MM.1S (cell line): ENCODE measurements around the gene KCNB1.
A peak's percentile ranks its signal among the peaks of the same experiment; 100 is the strongest.

Source experiments
- DNase-seq: peaks from one replicate; pipeline ENCODE4 v3.0.0-alpha.2; 2015
- H2AFZ ChIP-seq: fragments of 300-600 bp; sonication (generic); 2 replicates; pipeline ENCODE4 v1.6.0; 2016; ENCODE audit warnings: antibody characterized with exemption, low read length
- H3F3A ChIP-seq: fragments of 300-600 bp; sonication (generic); 2 replicates; pipeline ENCODE4 v1.6.1; 2016; ENCODE audit warnings: mild to moderate bottlenecking, antibody characterized with exemption, low read length, moderate library complexity, mixed read lengths; ENCODE audit not compliant: insufficient read depth
- H3K27ac ChIP-seq: fragments of 300-600 bp; sonication (generic); 2 replicates; pipeline ENCODE4 v1.5.1; 2016; ENCODE audit warnings: mild to moderate bottlenecking, low read length
- H3K27me3 ChIP-seq: fragments of 300-600 bp; sonication (generic); replicated peaks from 2 replicates; pipeline ENCODE4 v1.6.0; 2016; ENCODE audit warnings: low read length; ENCODE audit not compliant: insufficient read depth
- H3K36me3 ChIP-seq: fragments of 300-600 bp; sonication (generic); replicated peaks from 2 replicates; pipeline ENCODE4 v1.6.1; 2016; ENCODE audit warnings: mild to moderate bottlenecking, low read length, mixed read lengths; ENCODE audit not compliant: insufficient read depth
- H3K4me1 ChIP-seq: fragments of 300-600 bp; sonication (generic); 2 replicates; pipeline ENCODE4 v1.6.1; 2016; ENCODE audit warnings: low read length, mixed read lengths
- H3K4me2 ChIP-seq: fragments of 300-600 bp; sonication (generic); 2 replicates; pipeline ENCODE4 v1.6.0; 2016; ENCODE audit warnings: low read depth, low read length
- H3K4me3 ChIP-seq: fragments of 300-600 bp; sonication (generic); 2 replicates; pipeline ENCODE4 v1.5.1; 2016; ENCODE audit warnings: low read length, mixed read lengths
- H3K79me2 ChIP-seq: fragments of 300-600 bp; sonication (generic); 2 replicates; pipeline ENCODE4 v1.6.1; 2016; ENCODE audit warnings: mixed run types, low read length, mixed read lengths
- H3K9ac ChIP-seq: fragments of 300-600 bp; sonication (generic); 2 replicates; pipeline ENCODE4 v1.6.1; 2016; ENCODE audit warnings: low read length, mixed read lengths
- H3K9me2 ChIP-seq: fragments of 300-600 bp; sonication (generic); replicated peaks from 2 replicates; pipeline ENCODE4 v1.6.1; 2016; ENCODE audit warnings: mild to moderate bottlenecking, low read length, mixed read lengths; ENCODE audit not compliant: insufficient read depth
- H3K9me3 ChIP-seq: fragments of 300-600 bp; sonication (generic); replicated peaks from 2 replicates; pipeline ENCODE4 v1.6.1; 2016; ENCODE audit warnings: mild to moderate bottlenecking, low read length, mixed read lengths; ENCODE audit not compliant: insufficient read depth
- H4K20me1 ChIP-seq: fragments of 300-600 bp; sonication (generic); 2 replicates; pipeline ENCODE4 v1.6.1; 2016; ENCODE audit warnings: mild to moderate bottlenecking, low read length, moderate library complexity, mixed read lengths; ENCODE audit not compliant: insufficient read depth
- EZH2 ChIP-seq: fragments of 300-600 bp; sonication (generic); optimal IDR thresholded peaks from 2 replicates; pipeline ENCODE3; 2017; ENCODE audit warnings: low read depth, mild to moderate bottlenecking, antibody characterized with exemption, low read length, mixed read lengths
- EZH2phosphoT487 ChIP-seq: fragments of 300-600 bp; sonication (generic); IDR thresholded peaks from 2 replicates; pipeline ENCODE4 v1.6.1; 2018; ENCODE audit warnings: antibody characterized with exemption, low read length
- TF ChIP-seq, protein P1 (sequence below): fragments of 300-600 bp; sonication (generic); IDR thresholded peaks from 2 replicates; pipeline ENCODE4 v1.5.1; 2016; ENCODE audit warnings: antibody characterized with exemption, low read length, mixed read lengths

The KCNB1 gene

DNA sequence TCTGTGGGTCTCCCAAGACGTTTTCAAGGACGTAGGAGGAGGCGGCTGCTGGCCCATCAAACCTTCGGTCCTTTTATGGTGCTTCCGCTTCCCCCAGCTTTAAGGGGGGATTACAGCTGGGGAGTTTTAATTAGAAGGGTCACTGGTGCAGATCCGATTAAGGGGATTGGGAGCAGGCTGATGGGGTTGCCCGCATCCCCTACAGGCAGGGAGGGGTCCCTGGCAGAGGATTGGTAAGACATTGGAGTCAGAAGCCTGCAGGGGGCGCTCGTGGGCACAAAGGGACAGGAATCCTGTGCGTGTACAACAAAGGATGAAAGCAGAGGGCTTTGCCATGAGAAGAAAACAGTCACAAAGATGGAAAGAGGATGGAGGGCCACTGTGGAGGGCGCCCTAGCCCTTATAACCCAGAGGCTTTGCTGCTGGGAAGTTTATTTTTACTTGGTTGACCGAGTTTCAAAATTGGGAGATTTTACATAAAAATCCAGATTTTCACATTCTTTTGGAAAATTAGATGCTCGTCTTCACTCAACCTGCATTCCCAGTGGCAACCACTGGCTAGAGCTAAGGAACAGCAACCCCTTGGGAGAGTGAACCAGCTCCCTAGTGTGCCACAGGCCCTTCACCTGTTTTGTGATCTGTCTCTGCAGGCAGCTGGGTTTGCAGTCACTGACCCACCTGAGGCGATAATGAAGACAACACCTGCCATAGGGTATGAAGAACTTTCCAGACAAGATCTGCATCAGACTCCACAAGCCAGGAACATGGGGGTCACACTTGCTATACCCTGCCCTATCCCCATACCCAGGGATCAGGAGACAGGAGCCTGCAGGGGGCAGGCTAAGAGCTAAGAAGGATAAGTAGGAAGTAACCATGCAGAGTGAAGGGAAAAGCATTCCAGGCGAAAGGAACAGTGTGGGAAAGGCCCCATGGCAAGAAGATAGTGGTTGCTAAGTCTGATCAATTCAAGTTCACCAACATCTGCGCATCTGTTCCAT lies 97.7 kb downstream of the KCNB1 start:
- Histone ChIP-seq H3K27ac (no peak overlapping the region), H4K20me1 (no peaks in the 10 kb centered on the region), H3K4me3 (no peak overlapping the region), H3K9me2 (no peaks in the 10 kb centered on the region), H3F3A (no peaks in the 10 kb centered on the region), H3K4me2 (no peak overlapping the region), H3K4me1 (no peaks in the 10 kb centered on the region), H3K27me3 (0 out of 2 replicates have a peak, but pooled peaks cover 3% of the 10 kb centered on the region), H2AFZ (no peak overlapping the region), H3K9ac (no peak overlapping the region), H3K79me2 (no peaks in the 10 kb centered on the region), H3K9me3 (no peaks in the 10 kb centered on the region), H3K36me3 (no peaks in the 10 kb centered on the region)
- TF ChIP-seq, protein P1, sequence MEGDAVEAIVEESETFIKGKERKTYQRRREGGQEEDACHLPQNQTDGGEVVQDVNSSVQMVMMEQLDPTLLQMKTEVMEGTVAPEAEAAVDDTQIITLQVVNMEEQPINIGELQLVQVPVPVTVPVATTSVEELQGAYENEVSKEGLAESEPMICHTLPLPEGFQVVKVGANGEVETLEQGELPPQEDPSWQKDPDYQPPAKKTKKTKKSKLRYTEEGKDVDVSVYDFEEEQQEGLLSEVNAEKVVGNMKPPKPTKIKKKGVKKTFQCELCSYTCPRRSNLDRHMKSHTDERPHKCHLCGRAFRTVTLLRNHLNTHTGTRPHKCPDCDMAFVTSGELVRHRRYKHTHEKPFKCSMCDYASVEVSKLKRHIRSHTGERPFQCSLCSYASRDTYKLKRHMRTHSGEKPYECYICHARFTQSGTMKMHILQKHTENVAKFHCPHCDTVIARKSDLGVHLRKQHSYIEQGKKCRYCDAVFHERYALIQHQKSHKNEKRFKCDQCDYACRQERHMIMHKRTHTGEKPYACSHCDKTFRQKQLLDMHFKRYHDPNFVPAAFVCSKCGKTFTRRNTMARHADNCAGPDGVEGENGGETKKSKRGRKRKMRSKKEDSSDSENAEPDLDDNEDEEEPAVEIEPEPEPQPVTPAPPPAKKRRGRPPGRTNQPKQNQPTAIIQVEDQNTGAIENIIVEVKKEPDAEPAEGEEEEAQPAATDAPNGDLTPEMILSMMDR, result peak; percentile 77
- no peak for TF ChIP-seq EZH2
- no peak for TF ChIP-seq EZH2phosphoT487
- peak; percentile 45 for DNase-seq

DNA sequence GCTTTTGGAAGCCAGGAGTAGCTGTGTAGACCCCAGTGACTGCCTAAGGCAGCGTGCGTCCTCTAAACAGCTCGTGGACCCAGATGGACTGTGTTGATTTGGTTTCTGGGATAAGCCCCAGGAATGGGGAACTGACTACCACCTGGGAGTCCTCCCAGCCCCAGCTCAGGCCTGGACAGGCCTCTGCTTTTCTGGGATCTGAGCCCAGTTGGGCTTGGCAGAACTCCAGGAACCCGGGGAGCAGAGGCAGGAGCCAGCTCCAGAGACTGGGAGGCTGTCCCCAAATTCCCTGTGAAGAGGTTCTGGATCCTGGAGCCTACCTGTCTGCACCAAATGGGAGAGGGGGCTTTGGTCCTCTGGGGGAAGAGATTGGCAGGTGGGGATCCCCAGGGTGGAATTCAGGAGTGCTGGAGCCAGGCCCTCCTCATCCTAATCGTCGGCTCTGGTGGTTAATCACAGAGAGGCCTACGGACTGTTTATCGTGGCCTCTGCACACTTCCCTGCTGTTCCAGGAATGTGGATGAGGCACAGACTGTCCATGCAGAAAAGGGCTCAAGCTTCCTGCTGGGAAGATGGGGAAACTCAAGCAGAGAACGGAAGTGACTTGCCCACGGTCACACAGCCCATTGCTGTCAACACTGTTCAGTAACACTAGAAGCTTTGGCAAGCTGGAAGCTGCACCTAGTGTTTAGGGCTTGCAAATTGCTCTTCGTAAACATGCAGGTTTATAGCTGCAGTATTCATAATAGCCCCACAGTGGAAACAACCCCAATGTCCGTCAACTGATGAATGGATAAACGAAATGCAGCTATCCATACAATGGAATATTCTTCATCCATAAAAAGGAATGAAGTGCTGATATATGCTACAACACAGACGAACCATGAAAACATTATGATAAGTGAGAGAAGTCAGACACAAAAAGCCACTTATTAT lies 100.6 kb downstream of the KCNB1 start:
- Histone ChIP-seq H4K20me1 (no peaks in the 10 kb centered on the region), H3K4me1 (no peaks in the 10 kb centered on the region), H3K27me3 (no peaks in the 10 kb centered on the region), H3K9me3 (no peaks in the 10 kb centered on the region), H3K36me3 (no peaks in the 10 kb centered on the region), H3K79me2 (no peaks in the 10 kb centered on the region), H3K27ac (no peak overlapping the region), H3K4me2 (no peak overlapping the region), H3K4me3 (no peak overlapping the region), H2AFZ (no peak overlapping the region), H3F3A (no peaks in the 10 kb centered on the region), H3K9me2 (no peaks in the 10 kb centered on the region), H3K9ac (no peak overlapping the region)
- TF ChIP-seq EZH2phosphoT487 (no peak), EZH2 (no peak)
- TF ChIP-seq, protein P1, result no peak
- DNase-seq, result no peak

DNA sequence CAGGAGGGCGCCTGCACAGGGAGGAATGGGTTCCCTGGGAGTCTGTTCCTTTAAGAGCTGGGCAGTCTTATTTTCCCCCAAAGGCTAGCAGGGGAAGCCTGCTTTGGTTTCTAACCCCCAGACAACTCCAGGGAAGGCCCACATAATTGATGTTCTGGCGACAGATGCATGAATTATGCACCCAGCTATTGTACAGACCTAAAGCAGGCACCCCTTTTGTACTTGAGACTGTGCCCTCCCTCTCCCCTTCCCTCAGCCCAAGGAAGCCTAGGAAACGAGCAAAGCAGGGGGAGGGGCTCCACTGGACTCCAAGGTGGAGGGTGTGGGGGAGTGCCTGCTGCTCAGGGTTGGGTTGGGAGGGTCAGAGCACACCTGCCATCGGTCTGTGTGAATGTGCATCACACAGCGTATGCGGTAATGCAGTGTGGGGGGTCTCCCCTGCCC lies 102.1 kb downstream of the KCNB1 start:
- Histone ChIP-seq H3K9me3 (no peaks in the 10 kb centered on the region), H2AFZ (no peak overlapping the region), H3K4me3 (no peak overlapping the region), H3K9me2 (no peaks in the 10 kb centered on the region), H3K79me2 (no peaks in the 10 kb centered on the region), H4K20me1 (no peaks in the 10 kb centered on the region), H3K4me1 (no peaks in the 10 kb centered on the region), H3K27ac (no peak overlapping the region), H3F3A (no peaks in the 10 kb centered on the region), H3K27me3 (no peaks in the 10 kb centered on the region), H3K4me2 (no peak overlapping the region), H3K36me3 (no peaks in the 10 kb centered on the region), H3K9ac (no peak overlapping the region)
- TF ChIP-seq EZH2 (no peak), EZH2phosphoT487 (no peak)
- TF ChIP-seq, protein P1, result no peak
- DNase-seq, result no peak
